CD14-positive monocyte (primary cell): Measurements from ENCODE around the gene MYO1D. TPM values are rescaled to one million over a fixed set of nuclear protein-coding genes. Genes with fewer than 3 reads are reported as not detected.

ENCODE experiments used
- DNase-seq, 3 donors: peaks; one replicate each; pipeline ENCODE4 v3.0.0-alpha.2; 2011 to 2022
- H2AFZ ChIP-seq: 2 replicates; pipeline ENCODE4 v1.6.0; 2012; ENCODE audit warnings: mild to moderate bottlenecking, low read depth, low read length, inconsistent platforms; ENCODE audit not compliant: insufficient read depth, poor library complexity, severe bottlenecking
- H3K27ac ChIP-seq, 2 donors: 1 replicate in 1 of 2; 2 replicates in 1 of 2; pipeline ENCODE4 v1.5.1; 2012 to 2013; ENCODE audit warnings: low read length in 2 of 2, control low read depth in 1 of 2, inconsistent platforms in 1 of 2, low read depth in 1 of 2, mild to moderate bottlenecking in 1 of 2
- H3K27me3 ChIP-seq, 2 donors: one replicate each; pipeline versions ENCODE4 v1.6.0 to v1.6.1; 2011 to 2013; ENCODE audit warnings: low read length in 2 of 2; ENCODE audit not compliant: control insufficient read depth in 2 of 2, insufficient read depth in 2 of 2
- H3K36me3 ChIP-seq, 2 donors: replicated peaks in 1 of 2; 1 replicate in 1 of 2; 2 replicates in 1 of 2; pipeline versions ENCODE4 v1.5.1 to v1.6.1; 2012 to 2013; ENCODE audit warnings: low read length in 2 of 2, control low read depth in 1 of 2, inconsistent platforms in 1 of 2, mild to moderate bottlenecking in 1 of 2; ENCODE audit not compliant: insufficient read depth in 2 of 2, control insufficient read depth in 1 of 2
- H3K4me1 ChIP-seq, 2 donors: 1 replicate in 1 of 2; 2 replicates in 1 of 2; pipeline versions ENCODE4 v1.5.1 to v1.6.1; 2012 to 2013; ENCODE audit warnings: low read length in 2 of 2, control low read depth in 1 of 2, inconsistent platforms in 1 of 2, mild to moderate bottlenecking in 1 of 2, moderate library complexity in 1 of 2; ENCODE audit not compliant: insufficient read depth in 2 of 2, control insufficient read depth in 1 of 2
- H3K4me2 ChIP-seq: replicated peaks from 2 replicates; pipeline ENCODE3; 2012; ENCODE audit warnings: low read length, moderate library complexity, mild to moderate bottlenecking; ENCODE audit not compliant: poor library complexity, severe bottlenecking; ENCODE audit errors: extremely low read depth
- H3K4me3 ChIP-seq, 3 experiments: fragments of 200-600 bp in 1 of 3; sonication (generic) in 1 of 3; replicated peaks in 1 of 3; 1 replicate in 2 of 3; 2 replicates in 1 of 3; pipeline ENCODE4 v1.5.1; 2011 to 2013; ENCODE audit warnings: low read length in 3 of 3, mild to moderate bottlenecking in 3 of 3, control low read depth in 2 of 3, low read depth in 2 of 3, inconsistent platforms in 1 of 3, moderate library complexity in 1 of 3
- H3K79me2 ChIP-seq: 2 replicates; pipeline ENCODE4 v1.6.0; 2012; ENCODE audit warnings: mild to moderate bottlenecking, control low read depth, inconsistent platforms, low read length, moderate library complexity; ENCODE audit not compliant: insufficient read depth
- H3K9ac ChIP-seq: 2 replicates; pipeline ENCODE4 v1.6.0; 2017; ENCODE audit warnings: low read length, mild to moderate bottlenecking; ENCODE audit not compliant: insufficient read depth, poor library complexity, severe bottlenecking
- H3K9me3 ChIP-seq, 2 donors: replicated peaks in 1 of 2; 1 replicate in 1 of 2; 2 replicates in 1 of 2; pipeline versions ENCODE4 v1.5.1 to v1.6.1; 2012 to 2013; ENCODE audit warnings: low read length in 2 of 2, control low read depth in 1 of 2; ENCODE audit not compliant: control insufficient read depth in 1 of 2, insufficient read depth in 1 of 2
- H4K20me1 ChIP-seq: 2 replicates; pipeline ENCODE4 v1.6.0; 2012; ENCODE audit warnings: mild to moderate bottlenecking, low read length, control low read depth, moderate library complexity; ENCODE audit not compliant: insufficient read depth
- H3K27ac Mint-ChIP-seq, 7 donors: one replicate each; pipeline ENCODE4 v1.8.0; 2020; ENCODE audit warnings: mild to moderate bottlenecking in 7 of 7, mixed read lengths in 7 of 7, moderate library complexity in 6 of 7, inconsistent platforms in 2 of 7
- H3K27me3 Mint-ChIP-seq, 3 donors: one replicate each; pipeline ENCODE4 v1.8.0; 2021 to 2022; ENCODE audit warnings: low read depth in 3 of 3, mild to moderate bottlenecking in 3 of 3, mixed read lengths in 3 of 3, moderate library complexity in 3 of 3, inconsistent platforms in 1 of 3
- H3K36me3 Mint-ChIP-seq, 2 donors: one replicate each; pipeline ENCODE4 v1.8.0; 2020; ENCODE audit warnings: mixed read lengths in 2 of 2, inconsistent platforms in 1 of 2, mild to moderate bottlenecking in 1 of 2
- H3K4me1 Mint-ChIP-seq: one replicate; pipeline ENCODE4 v1.8.0; 2020; ENCODE audit warnings: mild to moderate bottlenecking, mixed read lengths
- H3K4me3 Mint-ChIP-seq, 2 donors: one replicate each; pipeline ENCODE4 v1.8.0; 2020; ENCODE audit warnings: mild to moderate bottlenecking in 2 of 2, mixed read lengths in 2 of 2, moderate library complexity in 1 of 2
- H3K9me3 Mint-ChIP-seq, 7 donors: one replicate each; pipeline ENCODE4 v1.8.0; 2020 to 2022; ENCODE audit warnings: mixed read lengths in 7 of 7, mild to moderate bottlenecking in 6 of 7, moderate library complexity in 6 of 7, inconsistent platforms in 2 of 7
- CTCF ChIP-seq: fragments of 200-600 bp; IDR thresholded peaks from one replicate; pipeline ENCODE4 v1.8.0; 2022; ENCODE audit warnings: antibody characterized with exemption, mild to moderate bottlenecking
- WGBS: methylation state at CpG from one replicate; pipeline ENCODE4 v1.1.5; 2013; ENCODE audit warnings: missing lambda C conversion rate; ENCODE audit not compliant: insufficient coverage; 5-methylcytosine and 5-hydroxymethylcytosine counted together
- intact Hi-C, 2 donors: fragments of 100-400 bp; cut with micrococcal nuclease; formaldehyde crosslinking; loops; one replicate each; pipeline versions ENCODE4 v1.15.0 to v1.15.1; 2023
- polyA plus RNA-seq, 3 donors: library from polyadenylated mRNA; depleted of rRNA in 1 of 3; unstranded in 2 of 3; stranded (reverse) in 1 of 3; fragments of 300-500 nt in 2 of 3; fragments of >200 nt in 1 of 3; fragmentation: Illumina TruSeq in 2 of 3; gene quantifications; 1 replicate in 2 of 3; 2 replicates in 1 of 3; pipeline ENCODE4 v1.2.3, GENCODE V29; 2012 to 2021

The MYO1D gene
- polyA plus RNA-seq, 3 donors, result 0.22 to 0.39 (median 0.26) TPM

- no peak overlapping the region for H3K4me2 ChIP-seq
- no peak for DNase-seq
- no peak for TF ChIP-seq CTCF
- Mint-ChIP-seq H3K36me3 (no peaks in the 10 kb centered on the region), H3K27ac (no peak overlapping the region), H3K4me3 (no peak overlapping the region), H3K9me3 (no peaks in the 10 kb centered on the region), H3K27me3 (peaks cover 4 to 5% (median 5%) of the 10 kb centered on the region in 3 donors), H3K4me1 (no peaks in the 10 kb centered on the region)
- H3K4me1 ChIP-seq, result no peaks in the 10 kb centered on the region
- intact Hi-C loops, result no loop called here
- H4K20me1 ChIP-seq, result no peaks in the 10 kb centered on the region
- H3K79me2 ChIP-seq, result no peaks in the 10 kb centered on the region
- no peak overlapping the region for H3K9ac ChIP-seq
- 100% methylated on average over 2 of the region's 3 CpGs for WGBS
- no peak overlapping the region for H2AFZ ChIP-seq
- no peaks in the 10 kb centered on the region for H3K36me3 ChIP-seq
- no peak overlapping the region for H3K4me3 ChIP-seq
- no peaks in the 10 kb centered on the region for H3K9me3 ChIP-seq
- no peaks in the 10 kb centered on the region for H3K27me3 ChIP-seq
- H3K27ac ChIP-seq, result no peak overlapping the region
These were observed 311.5 kb downstream of the MYO1D start for GRCh38 chr17:32565401-32565800.

- no peaks in the 10 kb centered on the region for H4K20me1 ChIP-seq
- H3K27me3 ChIP-seq, result no peaks in the 10 kb centered on the region
- Mint-ChIP-seq H3K27ac (no peak overlapping the region), H3K9me3 (no peaks in the 10 kb centered on the region), H3K4me3 (no peak overlapping the region), H3K27me3 (peaks cover 5 to 6% (median 5%) of the 10 kb centered on the region in 3 donors), H3K4me1 (no peaks in the 10 kb centered on the region), H3K36me3 (no peaks in the 10 kb centered on the region)
- no peak overlapping the region for H3K27ac ChIP-seq
- no peak for TF ChIP-seq CTCF
- no peak for DNase-seq
- WGBS, result 100% methylated on average over 1 of the region's 3 CpGs
- no peaks in the 10 kb centered on the region for H3K4me1 ChIP-seq
- intact Hi-C loops, result no loop called here
- no peak overlapping the region for H3K4me2 ChIP-seq
- H3K9me3 ChIP-seq, result no peaks in the 10 kb centered on the region
- no peak overlapping the region for H3K9ac ChIP-seq
- H3K36me3 ChIP-seq, result no peaks in the 10 kb centered on the region
- H3K79me2 ChIP-seq, result no peaks in the 10 kb centered on the region
- no peak overlapping the region for H2AFZ ChIP-seq
- H3K4me3 ChIP-seq, result no peak overlapping the region
These were observed 312.6 kb downstream of the MYO1D start for GRCh38 chr17:32564325-32564724.
